Coronary artery (tissue), 2 donors: Measurements from ENCODE around the gene VKORC1.

Experiments
- DNase-seq: peaks from one replicate; pipeline ENCODE4 v3.0.0-alpha.2; 2017; ENCODE audit warnings: low spot score
- H3K27ac ChIP-seq, 2 donors: fragments of 200-600 bp; sonication (generic); one replicate each; pipeline ENCODE4 v1.5.1; 2016 to 2019
- H3K4me3 ChIP-seq: fragments of 200-600 bp; sonication (generic); 2 replicates; pipeline ENCODE4 v1.5.1; 2016; ENCODE audit warnings: mild to moderate bottlenecking, moderate library complexity
- CTCF ChIP-seq: fragments of 200-600 bp; sonication (generic); IDR thresholded peaks from one replicate; pipeline ENCODE4 v1.5.1; 2019; ENCODE audit warnings: antibody characterized with exemption

VKORC1 gene

GRCh38 chr16:31084584-31085302 is 9.9 kb downstream of the VKORC1 start:
- H3K4me3 ChIP-seq = no peak overlapping the region
- no peak for TF ChIP-seq CTCF
- DNase-seq = no peak
- no peak overlapping the region for H3K27ac ChIP-seq

GRCh38 chr16:31083981-31084380 is 10.6 kb downstream of the VKORC1 start:
- TF ChIP-seq CTCF = no peak
- H3K27ac ChIP-seq = no peak overlapping the region
- no peak for DNase-seq
- no peak overlapping the region for H3K4me3 ChIP-seq

GRCh38 chr16:31083556-31083955 is 11.0 kb downstream of the VKORC1 start:
- TF ChIP-seq CTCF = no peak
- H3K4me3 ChIP-seq = no peak overlapping the region
- no peak for DNase-seq
- no peak overlapping the region for H3K27ac ChIP-seq

- no peak for DNase-seq
- Histone ChIP-seq H3K4me3 (no peak overlapping the region), H3K27ac (peak overlapping the region in 1 of 2 donors; percentile 28)
- TF ChIP-seq CTCF = no peak
Measured at GRCh38 chr16:31083081-31083480, 11.5 kb downstream of the VKORC1 start.

GRCh38 chr16:31082368-31083045 is 12.1 kb downstream of the VKORC1 start:
- no peak for DNase-seq
- no peak for TF ChIP-seq CTCF
- Histone ChIP-seq H3K4me3 (no peak overlapping the region), H3K27ac (peak overlapping the region in 1 of 2 donors; percentile 28)

GRCh38 chr16:31081428-31082351 is 12.9 kb downstream of the VKORC1 start:
- Histone ChIP-seq H3K27ac (no peak overlapping the region), H3K4me3 (no peak overlapping the region)
- DNase-seq = no peak
- no peak for TF ChIP-seq CTCF
